NB4 (cell line): ENCODE measurements around the gene NPR2.

Experiments used
- DNase-seq: peaks from one replicate; pipeline ENCODE4 v3.0.0; 2010; ENCODE audit warnings: low read depth
- H3K4me3 ChIP-seq: one replicate; pipeline ENCODE4 v1.5.1; 2011; ENCODE audit warnings: mild to moderate bottlenecking, low read depth, low read length, moderate library complexity
- MYC ChIP-seq: IDR thresholded peaks from 2 replicates; pipeline ENCODE4 v1.6.1; 2011; ENCODE audit warnings: low read depth, low read length
- POLR2A ChIP-seq: IDR thresholded peaks from 2 replicates; pipeline ENCODE4 v1.6.1; 2011; ENCODE audit warnings: mild to moderate bottlenecking; ENCODE audit not compliant: insufficient read length; ENCODE audit errors: extremely low read depth
- TF ChIP-seq, protein P1 (sequence below): IDR thresholded peaks from 2 replicates; pipeline ENCODE4 v1.6.1; 2011; ENCODE audit warnings: low read depth, low read length
- TF ChIP-seq, protein P2 (sequence below): IDR thresholded peaks from one replicate; pipeline ENCODE4 v1.5.1; 2012; ENCODE audit warnings: low read depth, low read length

The NPR2 gene

DNA sequence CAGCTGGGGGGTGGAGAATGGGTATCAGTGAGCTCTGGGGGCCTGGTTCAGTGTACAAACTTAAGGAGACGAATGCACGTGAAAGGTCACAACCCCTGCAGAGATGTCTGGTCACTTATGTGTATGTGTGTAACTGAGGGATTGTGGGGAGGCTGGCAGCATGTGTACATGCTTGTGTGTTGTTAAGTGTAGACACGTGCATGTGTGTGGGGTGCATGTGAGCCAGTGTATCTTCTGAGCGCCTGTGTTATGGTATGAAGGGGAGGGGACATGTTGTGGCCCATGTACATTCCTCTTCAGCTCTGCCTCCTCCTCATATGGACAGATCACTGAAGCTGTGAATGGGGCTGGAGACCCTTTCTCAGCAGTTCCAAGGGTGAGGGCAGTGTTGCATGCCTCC lies 39.6 kb downstream of the NPR2 start:
- DNase-seq: no peak
- TF ChIP-seq MYC: no peak
- no peak for TF ChIP-seq POLR2A
- TF ChIP-seq, protein P1, sequence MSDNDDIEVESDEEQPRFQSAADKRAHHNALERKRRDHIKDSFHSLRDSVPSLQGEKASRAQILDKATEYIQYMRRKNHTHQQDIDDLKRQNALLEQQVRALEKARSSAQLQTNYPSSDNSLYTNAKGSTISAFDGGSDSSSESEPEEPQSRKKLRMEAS: no peak
- TF ChIP-seq, protein P2, sequence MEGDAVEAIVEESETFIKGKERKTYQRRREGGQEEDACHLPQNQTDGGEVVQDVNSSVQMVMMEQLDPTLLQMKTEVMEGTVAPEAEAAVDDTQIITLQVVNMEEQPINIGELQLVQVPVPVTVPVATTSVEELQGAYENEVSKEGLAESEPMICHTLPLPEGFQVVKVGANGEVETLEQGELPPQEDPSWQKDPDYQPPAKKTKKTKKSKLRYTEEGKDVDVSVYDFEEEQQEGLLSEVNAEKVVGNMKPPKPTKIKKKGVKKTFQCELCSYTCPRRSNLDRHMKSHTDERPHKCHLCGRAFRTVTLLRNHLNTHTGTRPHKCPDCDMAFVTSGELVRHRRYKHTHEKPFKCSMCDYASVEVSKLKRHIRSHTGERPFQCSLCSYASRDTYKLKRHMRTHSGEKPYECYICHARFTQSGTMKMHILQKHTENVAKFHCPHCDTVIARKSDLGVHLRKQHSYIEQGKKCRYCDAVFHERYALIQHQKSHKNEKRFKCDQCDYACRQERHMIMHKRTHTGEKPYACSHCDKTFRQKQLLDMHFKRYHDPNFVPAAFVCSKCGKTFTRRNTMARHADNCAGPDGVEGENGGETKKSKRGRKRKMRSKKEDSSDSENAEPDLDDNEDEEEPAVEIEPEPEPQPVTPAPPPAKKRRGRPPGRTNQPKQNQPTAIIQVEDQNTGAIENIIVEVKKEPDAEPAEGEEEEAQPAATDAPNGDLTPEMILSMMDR: no peak
- no peak overlapping the region for H3K4me3 ChIP-seq

DNA sequence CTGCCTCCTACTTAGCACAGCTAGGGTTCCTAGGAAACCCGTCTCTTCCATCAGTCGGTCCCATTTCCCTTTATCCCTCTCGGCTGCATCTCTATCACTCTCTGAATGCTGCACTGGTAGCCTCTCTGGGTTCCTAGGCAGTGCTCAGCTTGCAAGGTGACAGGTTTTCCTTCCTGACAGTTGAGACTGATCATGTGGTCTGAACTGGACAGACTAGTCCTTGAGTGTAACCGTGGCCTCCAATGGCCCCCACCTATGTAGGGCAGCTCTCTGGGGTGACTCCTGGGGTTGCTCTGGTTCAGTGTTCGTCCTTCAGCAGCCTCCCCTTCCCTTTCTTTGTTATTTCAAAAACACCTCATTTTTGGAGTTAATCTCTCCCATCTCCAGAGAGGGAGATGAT lies 41.4 kb downstream of the NPR2 start:
- no peak for TF ChIP-seq MYC
- TF ChIP-seq, protein P1: no peak
- TF ChIP-seq POLR2A: no peak
- TF ChIP-seq, protein P2: no peak
- no peak for DNase-seq
- H3K4me3 ChIP-seq: no peak overlapping the region

DNA sequence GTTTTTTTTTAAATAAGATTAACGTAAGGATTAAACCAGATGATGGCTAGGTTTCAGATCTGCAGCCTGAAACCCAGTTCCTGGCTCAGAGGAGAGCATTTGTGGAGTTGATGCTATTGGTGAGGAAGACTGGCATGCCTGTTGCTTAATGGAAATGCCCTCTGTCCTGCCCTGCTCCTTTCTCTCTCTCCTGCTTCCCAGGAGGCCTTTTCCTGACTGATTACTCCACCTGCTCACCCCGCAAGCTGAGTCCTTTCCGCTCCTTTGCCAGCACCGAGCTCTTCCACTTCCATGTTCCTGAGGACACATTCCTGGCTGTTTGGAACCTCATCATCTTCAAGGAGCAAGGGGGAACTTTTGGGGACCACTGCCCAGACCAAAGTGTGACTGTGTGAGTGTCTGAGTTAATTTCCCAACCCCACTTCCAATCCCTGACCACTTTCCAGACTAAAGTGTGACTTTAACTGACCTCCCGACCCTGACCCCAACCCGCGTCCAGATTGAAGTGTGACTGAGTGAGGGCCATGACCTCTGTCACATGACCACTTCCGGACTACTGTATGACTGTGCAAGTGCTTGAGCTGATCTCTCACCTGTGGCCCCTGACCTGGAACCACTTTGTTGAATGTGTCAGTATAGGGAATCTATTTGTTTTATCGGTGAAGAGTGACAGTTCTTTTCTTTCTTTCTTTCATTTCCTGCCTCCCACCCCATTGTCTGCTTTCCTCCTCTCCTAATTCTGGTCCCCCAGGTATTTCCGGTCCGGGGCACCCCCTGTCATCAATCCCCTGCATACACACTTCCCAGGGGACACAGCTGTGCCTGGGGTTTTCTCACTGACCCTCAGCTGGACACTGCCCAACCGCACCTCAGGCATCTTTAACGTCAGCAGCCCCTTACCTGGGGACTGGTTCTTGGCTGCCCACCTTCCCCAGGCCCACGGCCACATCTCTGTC lies 43.1 kb downstream of the NPR2 start:
- no peak for DNase-seq
- H3K4me3 ChIP-seq: no peak overlapping the region
- TF ChIP-seq POLR2A (no peak), MYC (no peak)
- TF ChIP-seq, protein P2: no peak
- TF ChIP-seq, protein P1: no peak

DNA sequence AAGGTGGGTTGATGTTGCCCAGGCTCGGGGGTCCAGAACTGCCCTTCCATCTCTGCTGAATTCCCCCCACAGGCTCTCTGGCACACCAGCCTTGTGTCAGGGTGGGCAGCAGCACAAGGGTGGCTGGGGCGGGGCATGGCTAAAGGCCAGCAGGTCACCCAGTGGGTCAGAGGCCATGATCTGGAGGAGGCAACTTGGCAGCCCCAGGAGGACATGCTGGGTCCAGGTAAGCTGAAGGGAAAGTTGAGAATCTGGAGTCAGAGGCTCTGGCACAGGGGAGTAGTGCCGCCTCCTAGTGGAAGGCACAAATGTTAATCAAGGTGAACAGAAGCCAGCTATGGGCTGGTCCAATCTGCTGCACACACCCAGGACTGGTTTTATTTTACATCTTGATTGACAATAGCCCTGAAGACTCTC lies 43.8 kb downstream of the NPR2 start:
- DNase-seq: no peak

DNA sequence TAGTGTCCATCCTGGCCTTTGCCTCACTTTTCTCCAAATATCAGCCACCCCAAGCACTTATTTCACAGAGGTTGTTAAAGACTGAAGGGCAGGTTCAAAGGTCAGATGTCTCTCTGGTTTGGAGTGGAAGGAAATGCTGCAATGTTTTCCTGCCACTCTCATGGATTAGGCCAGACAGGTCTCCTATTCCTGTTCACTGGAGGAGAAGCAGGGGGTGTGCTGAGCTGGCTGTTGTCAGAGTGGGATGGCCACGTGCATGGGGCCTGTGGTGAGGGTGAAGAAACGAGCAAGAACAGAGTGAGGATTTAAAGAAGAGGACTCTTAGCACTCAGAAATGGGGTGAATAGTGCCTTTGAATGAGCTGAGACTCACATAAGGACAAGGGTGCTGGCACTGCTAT lies 44.4 kb downstream of the NPR2 start:
- no peak for DNase-seq
- no peak for TF ChIP-seq POLR2A
- no peak for TF ChIP-seq MYC
- TF ChIP-seq, protein P1: no peak
- TF ChIP-seq, protein P2: no peak
- H3K4me3 ChIP-seq: no peak overlapping the region

More for the DNA sequence above, 43.8 kb downstream of the NPR2 start:
- TF ChIP-seq, protein P1: no peak
- TF ChIP-seq, protein P2: peak; percentile 19
- H3K4me3 ChIP-seq: no peak overlapping the region
